ENCODE results near the gene EDAR. TPM values are rescaled to one million over a fixed set of nuclear protein-coding genes. Genes with fewer than 3 reads are reported as not detected.

Gene EDAR
- total RNA-seq, 1 donor from 2014 or later, result not detected

DNA sequence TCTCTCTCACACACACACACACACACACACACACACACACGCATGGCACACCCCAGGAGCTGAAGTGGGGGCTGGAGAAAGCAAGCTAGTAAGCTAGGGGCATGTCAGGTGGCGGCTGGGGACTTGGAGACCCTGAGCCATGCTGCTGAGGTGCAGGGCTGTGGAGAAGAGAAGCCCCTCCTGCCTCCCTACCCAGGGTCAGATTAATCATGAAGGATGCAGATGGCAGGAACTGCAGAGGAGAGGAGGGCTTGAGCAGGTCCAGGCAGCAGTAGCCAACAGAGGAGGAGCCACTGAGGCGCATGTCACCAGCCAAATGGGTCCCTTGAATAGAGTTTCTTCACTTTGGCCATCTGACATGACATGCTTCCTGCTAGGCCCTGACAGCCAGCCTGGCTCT, 9.6 kb downstream of the EDAR start:
- Mint-ChIP-seq H3K4me1 (ENCODE audit: low read depth, unreplicated experiment) (peaks cover 2% of the 10 kb centered on the region), H3K36me3 (ENCODE audit: unreplicated experiment) (no peaks in the 10 kb centered on the region), H3K9me3 (ENCODE audit: unreplicated experiment) (peaks cover 2% of the 10 kb centered on the region), H3K27ac (ENCODE audit: unreplicated experiment) (no peak overlapping the region), H3K27me3 (ENCODE audit: unreplicated experiment) (peaks cover 7% of the 10 kb centered on the region), H3K4me3 (ENCODE audit: unreplicated experiment) (no peak overlapping the region)
- TF ChIP-seq, protein P1, sequence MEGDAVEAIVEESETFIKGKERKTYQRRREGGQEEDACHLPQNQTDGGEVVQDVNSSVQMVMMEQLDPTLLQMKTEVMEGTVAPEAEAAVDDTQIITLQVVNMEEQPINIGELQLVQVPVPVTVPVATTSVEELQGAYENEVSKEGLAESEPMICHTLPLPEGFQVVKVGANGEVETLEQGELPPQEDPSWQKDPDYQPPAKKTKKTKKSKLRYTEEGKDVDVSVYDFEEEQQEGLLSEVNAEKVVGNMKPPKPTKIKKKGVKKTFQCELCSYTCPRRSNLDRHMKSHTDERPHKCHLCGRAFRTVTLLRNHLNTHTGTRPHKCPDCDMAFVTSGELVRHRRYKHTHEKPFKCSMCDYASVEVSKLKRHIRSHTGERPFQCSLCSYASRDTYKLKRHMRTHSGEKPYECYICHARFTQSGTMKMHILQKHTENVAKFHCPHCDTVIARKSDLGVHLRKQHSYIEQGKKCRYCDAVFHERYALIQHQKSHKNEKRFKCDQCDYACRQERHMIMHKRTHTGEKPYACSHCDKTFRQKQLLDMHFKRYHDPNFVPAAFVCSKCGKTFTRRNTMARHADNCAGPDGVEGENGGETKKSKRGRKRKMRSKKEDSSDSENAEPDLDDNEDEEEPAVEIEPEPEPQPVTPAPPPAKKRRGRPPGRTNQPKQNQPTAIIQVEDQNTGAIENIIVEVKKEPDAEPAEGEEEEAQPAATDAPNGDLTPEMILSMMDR (IDR thresholded peaks at IDR 0.05; ENCODE audit: partially characterized antibody, unreplicated experiment), result no peak
- DNase-seq, result no peak

DNA sequence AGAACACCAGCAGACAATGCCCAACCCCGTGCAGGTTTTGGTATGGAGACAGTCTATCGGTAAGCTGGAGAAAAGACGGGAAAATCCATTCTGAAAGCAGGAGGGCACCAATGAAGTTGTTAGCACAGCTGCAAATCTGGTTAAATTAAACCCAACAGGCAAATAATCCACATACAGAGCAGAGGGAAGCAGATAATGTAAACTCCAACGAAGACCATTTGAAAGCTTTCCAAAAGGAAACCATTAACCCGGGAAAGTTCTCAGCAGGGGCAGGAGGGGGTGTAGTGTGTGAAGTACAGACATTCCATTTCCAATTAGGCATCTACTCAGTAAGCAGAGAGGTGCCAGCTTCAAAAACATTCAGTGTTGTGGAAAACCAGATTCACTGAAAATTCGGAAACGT, 10.3 kb downstream of the EDAR start:
- TF ChIP-seq, protein P1 (IDR thresholded peaks at IDR 0.05; ENCODE audit: partially characterized antibody, unreplicated experiment), result no peak
- peaks cover 2% of the 10 kb centered on the region for H3K4me1 Mint-ChIP-seq (ENCODE audit: low read depth, unreplicated experiment)
- no peak overlapping the region for H3K27ac Mint-ChIP-seq (ENCODE audit: unreplicated experiment)
- no peaks in the 10 kb centered on the region for H3K36me3 Mint-ChIP-seq (ENCODE audit: unreplicated experiment)
- no peak overlapping the region for H3K4me3 Mint-ChIP-seq (ENCODE audit: unreplicated experiment)
- peaks cover 2% of the 10 kb centered on the region for H3K9me3 Mint-ChIP-seq (ENCODE audit: unreplicated experiment)
- H3K27me3 Mint-ChIP-seq (ENCODE audit: unreplicated experiment), result peaks cover 5% of the 10 kb centered on the region
- no peak for DNase-seq

DNA sequence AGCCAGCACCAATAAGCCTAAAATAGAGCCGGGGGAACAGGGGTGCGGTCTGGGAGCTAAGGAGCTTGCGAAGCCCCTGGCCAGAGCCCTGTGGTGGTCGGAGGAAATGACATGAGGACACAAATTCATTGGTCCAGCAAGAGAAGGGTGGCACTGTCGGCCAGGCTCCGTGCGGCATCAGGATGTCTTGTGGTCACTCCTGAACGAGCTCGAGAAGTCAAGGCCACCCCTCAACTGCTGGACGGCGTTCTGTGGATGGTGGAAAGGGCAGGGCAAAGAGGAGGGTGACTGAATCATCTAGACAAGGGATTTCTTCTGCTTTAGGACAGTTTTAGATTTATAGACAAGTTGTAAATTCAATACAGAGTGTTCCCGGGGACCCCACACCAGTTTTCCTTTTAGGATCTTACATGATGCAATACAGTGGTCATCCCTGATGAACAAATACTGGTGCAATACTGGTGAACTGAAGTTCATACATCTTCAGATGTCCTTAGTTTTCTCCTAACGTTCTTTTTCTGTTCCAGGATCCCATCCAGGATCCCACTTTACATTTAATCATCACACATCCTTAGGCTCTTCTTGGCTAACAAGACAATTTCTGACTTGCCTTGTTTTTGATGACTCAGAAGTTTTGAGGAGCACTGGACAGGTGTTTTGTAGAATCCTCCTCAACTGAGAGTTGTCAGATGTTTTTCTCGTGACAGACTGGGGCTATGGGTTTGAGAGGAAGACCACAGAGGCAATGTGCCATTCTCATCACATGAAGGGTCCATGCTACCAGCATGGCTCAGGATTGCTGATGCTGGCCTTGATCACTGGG, 13.2 kb downstream of the EDAR start:
- no peaks in the 10 kb centered on the region for H3K36me3 Mint-ChIP-seq (ENCODE audit: unreplicated experiment)
- peaks cover 2% of the 10 kb centered on the region for H3K27me3 Mint-ChIP-seq (ENCODE audit: unreplicated experiment)
- no peak overlapping the region for H3K4me3 Mint-ChIP-seq (ENCODE audit: unreplicated experiment)
- no peak for DNase-seq
- no peaks in the 10 kb centered on the region for H3K4me1 Mint-ChIP-seq (ENCODE audit: low read depth, unreplicated experiment)
- no peak overlapping the region for H3K27ac Mint-ChIP-seq (ENCODE audit: unreplicated experiment)
- TF ChIP-seq, protein P1 (IDR thresholded peaks at IDR 0.05; ENCODE audit: partially characterized antibody, unreplicated experiment), result no peak
- H3K9me3 Mint-ChIP-seq (ENCODE audit: unreplicated experiment), result peaks cover 2% of the 10 kb centered on the region

DNA sequence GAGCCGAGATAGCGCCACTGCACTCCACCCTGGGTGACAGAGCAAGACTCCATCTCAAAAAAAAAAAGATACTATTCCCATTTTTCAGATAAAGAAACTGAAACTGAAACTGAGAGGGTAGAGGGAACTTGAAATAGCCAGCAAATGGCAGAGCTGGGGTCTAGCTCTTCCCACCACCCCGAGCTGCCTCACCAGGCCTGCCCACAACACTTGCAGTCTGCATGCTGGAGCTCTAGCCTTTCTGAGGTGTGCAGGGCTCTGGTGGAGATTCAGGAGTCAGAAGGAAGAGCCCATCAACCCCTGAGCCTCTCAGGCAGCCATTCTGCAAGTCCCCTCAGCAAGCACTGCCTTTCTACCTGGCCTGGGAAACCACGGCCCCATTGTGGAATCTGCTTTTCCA, 14.3 kb downstream of the EDAR start:
- no peaks in the 10 kb centered on the region for H3K4me1 Mint-ChIP-seq (ENCODE audit: low read depth, unreplicated experiment)
- TF ChIP-seq, protein P1 (IDR thresholded peaks at IDR 0.05; ENCODE audit: partially characterized antibody, unreplicated experiment), result no peak
- H3K9me3 Mint-ChIP-seq (ENCODE audit: unreplicated experiment), result peaks cover 2% of the 10 kb centered on the region

DNA sequence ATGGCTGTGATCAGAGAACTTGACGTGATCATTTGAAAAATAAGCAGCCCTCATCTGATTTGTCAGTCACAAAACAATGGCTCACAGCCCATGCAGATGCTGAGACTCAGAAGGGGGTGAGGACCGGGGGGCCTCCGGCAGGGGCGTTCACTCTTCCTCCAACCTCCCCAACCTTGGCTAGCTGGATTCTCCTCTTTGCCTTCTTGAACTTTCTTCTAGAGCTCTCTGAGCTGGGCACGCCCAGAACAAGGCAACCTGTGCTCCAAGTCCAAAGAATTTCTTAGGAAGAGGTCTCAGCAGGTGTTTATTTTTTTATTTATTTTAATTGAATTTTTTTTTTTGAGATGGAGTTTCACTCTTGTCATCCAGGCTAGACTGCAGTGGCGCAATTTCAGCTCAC, 16.4 kb downstream of the EDAR start:
- no peak overlapping the region for H3K4me3 Mint-ChIP-seq (ENCODE audit: unreplicated experiment)
- H3K27me3 Mint-ChIP-seq (ENCODE audit: unreplicated experiment), result peaks cover 2% of the 10 kb centered on the region
- TF ChIP-seq, protein P1 (IDR thresholded peaks at IDR 0.05; ENCODE audit: partially characterized antibody, unreplicated experiment), result no peak
- no peaks in the 10 kb centered on the region for H3K4me1 Mint-ChIP-seq (ENCODE audit: low read depth, unreplicated experiment)
- peaks cover 2% of the 10 kb centered on the region for H3K9me3 Mint-ChIP-seq (ENCODE audit: unreplicated experiment)
- H3K27ac Mint-ChIP-seq (ENCODE audit: unreplicated experiment), result no peak overlapping the region
- no peak for DNase-seq
- H3K36me3 Mint-ChIP-seq (ENCODE audit: unreplicated experiment), result no peaks in the 10 kb centered on the region

More for the DNA sequence above, 14.3 kb downstream of the EDAR start:
- Mint-ChIP-seq H3K36me3 (ENCODE audit: unreplicated experiment) (no peaks in the 10 kb centered on the region), H3K27ac (ENCODE audit: unreplicated experiment) (no peak overlapping the region), H3K27me3 (ENCODE audit: unreplicated experiment) (peaks cover 2% of the 10 kb centered on the region), H3K4me3 (ENCODE audit: unreplicated experiment) (no peak overlapping the region)
- DNase-seq, result no peak

Measured in glutamatergic neuron (in vitro differentiated cells).